ENCODE results near the gene PRKAG2.

The PRKAG2 gene

GRCh38 chr7:151529842-151530241, 347.1 kb downstream of the PRKAG2 start:
- no peak for DNase-seq

DNA sequence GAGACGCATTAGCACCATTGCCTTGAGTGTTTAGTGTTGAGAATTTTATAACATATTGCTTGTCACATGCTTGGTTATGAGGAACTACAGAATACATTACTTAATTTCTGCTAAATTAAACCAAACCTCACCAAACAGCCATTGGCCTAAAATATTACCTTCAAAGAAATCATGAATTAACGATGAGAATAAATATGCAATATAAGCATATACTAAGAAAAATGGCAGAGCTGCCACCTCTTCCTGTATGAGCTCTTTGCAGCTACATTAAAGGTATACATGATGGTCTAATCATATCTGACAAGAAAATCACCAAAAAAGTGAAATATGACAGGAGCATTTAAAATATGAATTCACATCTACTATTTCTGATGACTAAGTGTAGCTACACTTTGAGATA, 352.1 kb downstream of the PRKAG2 start:
- no peak for DNase-seq

GRCh38 chr7:151524331-151524730, 352.6 kb downstream of the PRKAG2 start:
- no peak for DNase-seq

GRCh38 chr7:151520419-151521261, 356.3 kb downstream of the PRKAG2 start:
- no peak for DNase-seq

- peak; percentile 99 for DNase-seq
These were observed 357.0 kb downstream of the PRKAG2 start, which contains the start of gene RHEB for GRCh38 chr7:151519765-151520418. TSS of gene RHEB (minus strand) at chr7:151519895. CDS start at chr7:151519511, 384 bp downstream.

GRCh38 chr7:151518947-151519764, 357.8 kb downstream of the PRKAG2 start:
- DNase-seq, result peak; percentile 58

DNA sequence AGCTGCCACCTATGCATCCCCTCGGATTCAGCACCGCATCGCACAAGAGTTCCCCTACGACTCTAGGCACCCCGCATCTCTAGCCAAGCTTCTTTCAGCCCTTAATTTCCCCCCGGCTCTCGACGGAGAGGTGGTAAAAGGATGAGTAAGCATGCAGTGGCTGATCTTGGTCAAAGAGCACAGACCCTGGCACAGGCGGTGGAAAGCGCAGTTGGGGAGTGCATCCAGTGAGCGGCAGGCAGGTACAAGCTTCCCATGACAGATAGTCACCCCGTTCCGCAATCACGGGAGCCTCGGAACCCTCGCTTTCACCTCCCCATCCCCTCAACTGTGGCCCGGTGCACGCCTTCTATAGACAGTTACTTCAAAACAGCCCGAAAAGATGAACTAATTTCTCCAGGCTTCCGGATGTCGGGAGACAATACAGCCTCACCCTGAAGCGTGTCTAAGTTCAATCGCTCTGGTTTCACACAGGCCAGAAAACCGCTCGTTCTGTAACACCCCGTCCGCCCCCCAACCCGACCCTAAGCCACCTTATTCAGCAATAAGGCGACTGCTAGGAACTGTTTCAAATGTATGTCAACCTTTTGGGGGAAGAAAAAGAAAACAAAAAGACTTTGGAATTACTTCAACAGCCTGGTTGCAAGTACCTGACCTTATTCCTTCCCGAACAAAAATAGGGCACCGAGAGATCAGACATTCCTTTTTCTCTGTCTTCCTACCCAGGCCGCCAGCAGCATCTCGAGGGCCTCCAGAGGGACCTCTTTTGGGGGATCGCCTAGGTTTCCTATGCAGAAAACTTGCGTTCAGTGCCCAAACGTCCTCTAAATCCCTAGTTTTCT, 358.6 kb downstream of the PRKAG2 start:
- peak; percentile 72 for DNase-seq

DNA sequence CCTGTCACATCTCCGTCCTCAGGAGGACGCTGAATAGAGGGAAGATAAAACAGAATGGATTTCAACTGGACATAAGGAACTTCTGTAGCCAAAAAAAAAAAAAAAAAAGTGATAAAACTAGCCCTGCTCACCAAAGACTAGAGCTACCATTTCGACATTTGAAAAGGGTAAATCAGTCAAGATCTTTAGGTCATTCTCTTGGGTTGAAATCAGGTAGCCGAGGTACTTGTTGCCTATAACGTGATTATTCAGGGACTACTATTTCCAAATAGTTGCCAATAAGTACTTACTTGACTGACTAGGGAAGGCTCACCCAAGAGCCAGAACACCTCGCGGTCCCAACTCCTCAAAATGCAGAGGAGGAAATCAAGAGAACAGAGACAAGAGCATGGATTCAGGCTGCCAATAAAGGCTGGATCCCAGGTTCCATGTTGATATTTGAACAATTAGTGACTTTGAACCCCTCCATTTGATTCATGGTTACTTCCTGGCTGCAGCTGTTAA, 359.3 kb downstream of the PRKAG2 start:
- no peak for DNase-seq

DNA sequence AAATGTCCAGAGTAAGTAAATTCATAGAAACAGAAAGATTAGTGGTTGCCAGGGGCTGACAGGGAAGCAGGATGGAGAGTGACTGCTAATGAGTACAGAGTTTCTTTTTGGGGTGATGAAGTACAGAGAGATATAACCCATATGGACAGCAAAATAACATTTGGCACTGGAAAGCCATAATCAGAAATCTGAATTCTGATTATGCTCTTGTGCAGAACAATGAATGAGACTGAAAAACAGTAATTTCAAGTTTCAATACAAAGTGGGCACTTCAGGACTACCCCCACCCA, 361.7 kb downstream of the PRKAG2 start:
- no peak for DNase-seq

- DNase-seq, result no peak
These were observed 362.2 kb downstream of the PRKAG2 start for GRCh38 chr7:151514461-151515275.

DNA sequence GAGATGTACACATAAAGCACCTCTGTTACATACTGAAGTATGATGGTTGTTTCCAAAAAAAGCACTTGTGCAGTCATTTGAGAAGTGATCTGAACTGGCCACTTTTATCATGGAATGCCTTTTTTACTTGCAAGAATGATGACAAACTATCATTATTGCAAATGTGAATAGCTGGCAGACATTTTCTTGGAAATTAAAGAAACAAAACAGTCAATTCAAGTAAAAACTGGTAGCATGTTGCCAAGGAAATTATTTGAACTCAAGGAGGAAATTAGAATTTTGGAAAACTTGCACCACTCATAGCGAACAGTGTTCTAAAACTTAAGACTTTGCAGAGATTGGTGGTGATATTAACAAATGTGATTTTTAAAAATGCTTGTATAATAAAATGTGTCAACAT, 363.8 kb downstream of the PRKAG2 start:
- DNase-seq, result no peak

GRCh38 chr7:151512353-151512752, 364.6 kb downstream of the PRKAG2 start:
- DNase-seq, result no peak

DNA sequence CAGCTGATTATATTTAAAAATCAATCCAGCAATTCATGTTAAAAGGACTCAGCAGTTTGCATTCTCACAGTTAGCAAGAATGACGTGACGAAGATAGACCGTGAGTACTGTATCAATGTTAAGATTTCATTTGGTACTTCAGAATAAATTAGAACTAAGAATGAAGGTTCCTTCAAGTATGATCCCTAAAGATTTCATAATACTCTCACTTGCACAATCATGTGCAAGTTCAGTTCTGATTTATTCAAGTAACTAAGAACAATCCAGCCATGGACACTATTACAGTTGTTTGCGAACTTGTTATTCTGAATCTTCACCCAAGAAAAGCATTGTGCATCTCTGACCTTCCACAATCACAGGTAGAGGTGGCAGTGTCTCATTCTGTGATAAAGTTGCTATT, 365.0 kb downstream of the PRKAG2 start:
- DNase-seq, result no peak

DNA sequence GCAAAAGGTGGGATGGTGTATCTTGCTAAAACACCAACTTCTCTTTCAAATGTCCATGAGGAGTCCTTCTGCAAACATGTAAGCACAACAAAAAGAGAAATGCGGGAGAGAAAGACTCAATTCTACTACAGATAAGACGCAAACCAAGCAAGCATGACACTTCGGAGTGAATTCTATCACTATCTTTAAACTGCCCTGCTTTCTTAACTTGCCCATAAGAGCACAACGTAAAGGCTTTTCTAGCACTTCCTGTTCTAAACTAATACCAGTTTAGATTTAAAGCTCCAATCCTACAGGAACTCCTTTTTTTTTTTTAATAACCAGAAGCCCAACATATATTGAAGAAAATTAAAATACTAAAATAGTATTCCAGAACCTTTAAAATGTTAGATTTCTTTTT, 365.6 kb downstream of the PRKAG2 start:
- DNase-seq, result no peak

DNA sequence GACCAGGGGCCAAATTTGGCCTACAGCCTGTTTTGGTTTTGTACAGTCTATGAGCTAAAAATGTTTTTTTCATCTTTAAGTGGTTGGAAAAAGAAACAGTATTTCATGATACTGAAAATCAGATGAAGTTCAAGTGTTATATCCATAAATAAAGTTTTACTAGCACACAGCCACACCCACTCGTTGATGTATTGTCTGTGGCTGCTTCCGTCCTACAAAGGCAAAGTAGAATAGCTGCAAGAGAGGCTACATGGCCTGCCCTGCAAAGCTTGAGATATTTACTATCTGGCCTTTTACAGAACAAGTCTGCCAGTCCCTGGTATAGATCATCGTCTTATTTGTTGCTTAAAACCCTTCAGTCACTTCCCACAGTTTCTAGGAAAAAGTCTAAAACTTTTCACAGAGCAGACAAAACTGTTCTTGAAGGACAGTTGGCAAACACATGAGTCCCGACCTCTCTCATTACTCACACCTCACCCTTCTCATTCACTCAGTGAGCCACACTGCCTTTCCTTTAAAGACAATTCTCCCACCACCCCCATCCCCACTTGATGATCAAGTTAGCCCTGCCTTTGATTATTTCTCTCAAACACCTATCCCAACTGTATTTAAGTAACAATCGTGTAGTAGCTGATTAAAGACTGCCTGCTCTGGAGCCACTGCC, 367.1 kb downstream of the PRKAG2 start:
- no peak for DNase-seq

DNA sequence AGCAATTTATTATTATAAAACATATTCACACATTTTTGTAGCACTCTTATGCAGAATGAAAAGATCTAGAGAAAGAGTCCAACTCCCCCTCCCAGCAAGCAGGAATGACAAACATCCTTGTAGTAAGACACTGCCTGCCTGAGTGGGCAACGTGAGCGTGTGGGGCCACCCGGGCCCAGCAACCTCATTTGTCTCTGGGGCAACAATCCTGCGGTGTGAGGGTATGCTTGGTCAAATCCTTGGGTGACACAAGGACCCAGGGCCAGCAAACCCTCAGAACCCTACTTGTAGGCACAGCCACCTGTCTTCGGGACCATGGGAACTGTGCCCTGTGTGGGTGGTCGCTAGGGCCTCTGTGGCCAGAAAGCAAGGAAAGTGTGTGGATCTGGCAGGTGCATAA, 367.9 kb downstream of the PRKAG2 start:
- DNase-seq, result no peak

- DNase-seq, result no peak
These were observed 369.1 kb downstream of the PRKAG2 start for GRCh38 chr7:151507806-151508205.

- DNase-seq, result no peak
These were observed 370.0 kb downstream of the PRKAG2 start for GRCh38 chr7:151506901-151507382.
